Thyroid gland (tissue), 4 donors: Measurements from ENCODE around the gene GNPNAT1.

Experiments used
- CTCF ChIP-seq, 6 experiments: fragments of 200-600 bp in 3 of 6; fragments of 450-650 bp in 3 of 6; sonication (generic) in 3 of 6; IDR thresholded peaks; one replicate each; pipeline ENCODE4 v1.5.1; 2016 to 2019; ENCODE audit warnings: antibody characterized with exemption in 6 of 6, mild to moderate bottlenecking in 2 of 6, inconsistent platforms in 1 of 6, moderate library complexity in 1 of 6
- POLR2A ChIP-seq, 2 donors: fragments of 450-650 bp; IDR thresholded peaks; one replicate each; pipeline ENCODE4 v1.6.1; 2017; ENCODE audit warnings: antibody characterized with exemption in 2 of 2, mild to moderate bottlenecking in 2 of 2, moderate library complexity in 1 of 2

GRCh38 chr14:52791223-52792096 is at the start of gene GNPNAT1:
- no peak for TF ChIP-seq CTCF (IDR thresholded peaks at IDR 0.05)
- TF ChIP-seq POLR2A (IDR thresholded peaks at IDR 0.05), result peak in 1 of 2 donors; percentile 74
